ENCODE data around the gene MAB21L3.
A peak's percentile ranks its signal among the peaks of the same experiment; 100 is the strongest.

DNA sequence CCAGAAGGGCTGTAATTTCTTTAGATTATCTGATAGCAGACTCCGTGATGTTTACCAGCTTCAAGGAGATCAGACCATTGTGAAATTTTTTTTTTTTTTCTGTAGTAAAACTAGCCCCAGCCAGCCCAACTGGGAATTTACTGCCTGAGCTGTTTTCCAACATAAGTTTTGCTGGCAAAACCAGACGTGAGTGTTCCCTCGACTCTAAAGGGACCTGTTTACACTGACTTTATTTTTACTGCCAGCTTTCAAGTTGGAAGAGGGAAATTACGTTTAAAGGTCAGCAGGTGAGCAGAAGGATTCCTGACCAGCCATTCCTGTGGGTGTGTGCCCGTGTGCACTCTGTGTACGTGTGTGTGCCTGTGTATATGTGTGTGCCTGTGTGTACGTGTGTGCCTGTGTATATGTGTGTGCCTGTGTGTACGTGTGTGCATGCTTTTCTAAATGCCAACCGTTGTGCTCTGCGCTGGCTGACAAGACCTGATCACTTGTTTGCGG is 374 bp downstream of the MAB21L3 start:
- TF ChIP-seq ZNF263 (CRISPR knock-in tag; IDR thresholded peaks at IDR 0.05) (0 out of 2 replicates have a peak, but pooled peaks have one; percentile 2), BRD4 (CRISPR knock-in tag; IDR thresholded peaks at IDR 0.05) (no peak), JUN (CRISPR knock-in tag; IDR thresholded peaks at IDR 0.05) (no peak), EZH2 (conservative IDR thresholded peaks at IDR 0.05; ENCODE audit: low read depth, low read length) (no peak), ARNT2 (CRISPR knock-in tag; IDR thresholded peaks at IDR 0.05; ENCODE audit: low read depth) (no peak), MTF1 (CRISPR knock-in tag; IDR thresholded peaks at IDR 0.05) (no peak), NFYC (CRISPR knock-in tag; IDR thresholded peaks at IDR 0.05) (no peak), EHMT2 (IDR thresholded peaks at IDR 0.05; ENCODE audit: borderline replicate concordance, low read depth, low read length) (no peak)
- TF ChIP-seq, protein P1, sequence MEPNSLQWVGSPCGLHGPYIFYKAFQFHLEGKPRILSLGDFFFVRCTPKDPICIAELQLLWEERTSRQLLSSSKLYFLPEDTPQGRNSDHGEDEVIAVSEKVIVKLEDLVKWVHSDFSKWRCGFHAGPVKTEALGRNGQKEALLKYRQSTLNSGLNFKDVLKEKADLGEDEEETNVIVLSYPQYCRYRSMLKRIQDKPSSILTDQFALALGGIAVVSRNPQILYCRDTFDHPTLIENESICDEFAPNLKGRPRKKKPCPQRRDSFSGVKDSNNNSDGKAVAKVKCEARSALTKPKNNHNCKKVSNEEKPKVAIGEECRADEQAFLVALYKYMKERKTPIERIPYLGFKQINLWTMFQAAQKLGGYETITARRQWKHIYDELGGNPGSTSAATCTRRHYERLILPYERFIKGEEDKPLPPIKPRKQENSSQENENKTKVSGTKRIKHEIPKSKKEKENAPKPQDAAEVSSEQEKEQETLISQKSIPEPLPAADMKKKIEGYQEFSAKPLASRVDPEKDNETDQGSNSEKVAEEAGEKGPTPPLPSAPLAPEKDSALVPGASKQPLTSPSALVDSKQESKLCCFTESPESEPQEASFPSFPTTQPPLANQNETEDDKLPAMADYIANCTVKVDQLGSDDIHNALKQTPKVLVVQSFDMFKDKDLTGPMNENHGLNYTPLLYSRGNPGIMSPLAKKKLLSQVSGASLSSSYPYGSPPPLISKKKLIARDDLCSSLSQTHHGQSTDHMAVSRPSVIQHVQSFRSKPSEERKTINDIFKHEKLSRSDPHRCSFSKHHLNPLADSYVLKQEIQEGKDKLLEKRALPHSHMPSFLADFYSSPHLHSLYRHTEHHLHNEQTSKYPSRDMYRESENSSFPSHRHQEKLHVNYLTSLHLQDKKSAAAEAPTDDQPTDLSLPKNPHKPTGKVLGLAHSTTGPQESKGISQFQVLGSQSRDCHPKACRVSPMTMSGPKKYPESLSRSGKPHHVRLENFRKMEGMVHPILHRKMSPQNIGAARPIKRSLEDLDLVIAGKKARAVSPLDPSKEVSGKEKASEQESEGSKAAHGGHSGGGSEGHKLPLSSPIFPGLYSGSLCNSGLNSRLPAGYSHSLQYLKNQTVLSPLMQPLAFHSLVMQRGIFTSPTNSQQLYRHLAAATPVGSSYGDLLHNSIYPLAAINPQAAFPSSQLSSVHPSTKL (CRISPR knock-in tag; IDR thresholded peaks at IDR 0.05), result peak; percentile 36
- TF ChIP-seq, protein P2, sequence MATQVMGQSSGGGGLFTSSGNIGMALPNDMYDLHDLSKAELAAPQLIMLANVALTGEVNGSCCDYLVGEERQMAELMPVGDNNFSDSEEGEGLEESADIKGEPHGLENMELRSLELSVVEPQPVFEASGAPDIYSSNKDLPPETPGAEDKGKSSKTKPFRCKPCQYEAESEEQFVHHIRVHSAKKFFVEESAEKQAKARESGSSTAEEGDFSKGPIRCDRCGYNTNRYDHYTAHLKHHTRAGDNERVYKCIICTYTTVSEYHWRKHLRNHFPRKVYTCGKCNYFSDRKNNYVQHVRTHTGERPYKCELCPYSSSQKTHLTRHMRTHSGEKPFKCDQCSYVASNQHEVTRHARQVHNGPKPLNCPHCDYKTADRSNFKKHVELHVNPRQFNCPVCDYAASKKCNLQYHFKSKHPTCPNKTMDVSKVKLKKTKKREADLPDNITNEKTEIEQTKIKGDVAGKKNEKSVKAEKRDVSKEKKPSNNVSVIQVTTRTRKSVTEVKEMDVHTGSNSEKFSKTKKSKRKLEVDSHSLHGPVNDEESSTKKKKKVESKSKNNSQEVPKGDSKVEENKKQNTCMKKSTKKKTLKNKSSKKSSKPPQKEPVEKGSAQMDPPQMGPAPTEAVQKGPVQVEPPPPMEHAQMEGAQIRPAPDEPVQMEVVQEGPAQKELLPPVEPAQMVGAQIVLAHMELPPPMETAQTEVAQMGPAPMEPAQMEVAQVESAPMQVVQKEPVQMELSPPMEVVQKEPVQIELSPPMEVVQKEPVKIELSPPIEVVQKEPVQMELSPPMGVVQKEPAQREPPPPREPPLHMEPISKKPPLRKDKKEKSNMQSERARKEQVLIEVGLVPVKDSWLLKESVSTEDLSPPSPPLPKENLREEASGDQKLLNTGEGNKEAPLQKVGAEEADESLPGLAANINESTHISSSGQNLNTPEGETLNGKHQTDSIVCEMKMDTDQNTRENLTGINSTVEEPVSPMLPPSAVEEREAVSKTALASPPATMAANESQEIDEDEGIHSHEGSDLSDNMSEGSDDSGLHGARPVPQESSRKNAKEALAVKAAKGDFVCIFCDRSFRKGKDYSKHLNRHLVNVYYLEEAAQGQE (IDR thresholded peaks at IDR 0.05; ENCODE audit: borderline replicate concordance in 1 of 2, low read depth in 1 of 2, low read length in 2 of 2), result no peak
